Loucy (cell line): Measurements from ENCODE around the gene NDUFB7.

Experiments used
- H2AFZ ChIP-seq: fragments of 200-600 bp; sonication (generic); 2 replicates; pipeline ENCODE4 v1.6.0; 2016; ENCODE audit warnings: antibody characterized with exemption, mild to moderate bottlenecking, low read length, moderate library complexity
- H3F3A ChIP-seq: fragments of 200-600 bp; 2 replicates; pipeline ENCODE4 v1.6.0; 2016; ENCODE audit warnings: antibody characterized with exemption, low read depth, mild to moderate bottlenecking
- H3K27me3 ChIP-seq: fragments of 200-600 bp; sonication (generic); 2 replicates; pipeline ENCODE4 v1.6.1; 2014; ENCODE audit warnings: low read length, mild to moderate bottlenecking; ENCODE audit not compliant: insufficient read depth, poor library complexity, severe bottlenecking
- H3K36me3 ChIP-seq: fragments of 200-600 bp; sonication (generic); 2 replicates; pipeline ENCODE4 v1.6.1; 2016; ENCODE audit warnings: low read length; ENCODE audit not compliant: insufficient read depth
- H3K4me1 ChIP-seq: fragments of 200-600 bp; sonication (generic); 2 replicates; pipeline ENCODE4 v1.5.1; 2014; ENCODE audit warnings: low read length, mild to moderate bottlenecking; ENCODE audit not compliant: insufficient read depth, poor library complexity, severe bottlenecking
- H3K4me2 ChIP-seq: fragments of 200-600 bp; sonication (generic); 2 replicates; pipeline ENCODE4 v1.6.0; 2014; ENCODE audit warnings: antibody characterized with exemption, low read length, low read depth, mild to moderate bottlenecking; ENCODE audit not compliant: poor library complexity, severe bottlenecking
- H3K4me3 ChIP-seq: fragments of 200-600 bp; sonication (generic); 2 replicates; pipeline ENCODE4 v1.5.1; 2014; ENCODE audit warnings: low read length, mild to moderate bottlenecking, mixed read lengths; ENCODE audit not compliant: poor library complexity, severe bottlenecking
- H3K79me2 ChIP-seq: fragments of 200-600 bp; sonication (generic); 2 replicates; pipeline ENCODE4 v1.6.1; 2014; ENCODE audit warnings: low read length; ENCODE audit not compliant: insufficient read depth
- H3K9ac ChIP-seq: fragments of 200-600 bp; sonication (generic); 2 replicates; pipeline ENCODE4 v1.6.0; 2014; ENCODE audit warnings: mild to moderate bottlenecking, low read depth, low read length, moderate library complexity; ENCODE audit not compliant: poor library complexity, severe bottlenecking
- H3K9me2 ChIP-seq: fragments of 200-600 bp; sonication (generic); replicated peaks from 2 replicates; pipeline ENCODE4 v1.6.1; 2016; ENCODE audit warnings: low read depth, low read length, mixed read lengths
- H3K9me3 ChIP-seq: fragments of 200-600 bp; sonication (generic); 2 replicates; pipeline ENCODE4 v1.6.1; 2014; ENCODE audit warnings: mild to moderate bottlenecking, antibody characterized with exemption, low read length, low read depth; ENCODE audit not compliant: insufficient read depth
- H4K20me1 ChIP-seq: fragments of 200-600 bp; sonication (generic); 2 replicates; pipeline ENCODE4 v1.6.0; 2014; ENCODE audit warnings: antibody characterized with exemption, low read length, mild to moderate bottlenecking; ENCODE audit not compliant: insufficient read depth, poor library complexity, severe bottlenecking
- EZH2phosphoT487 ChIP-seq: fragments of 200-600 bp; IDR thresholded peaks from 2 replicates; pipeline ENCODE4 v1.6.1; 2018; ENCODE audit warnings: antibody characterized with exemption, mild to moderate bottlenecking, moderate library complexity, borderline replicate concordance
- TF ChIP-seq, protein P1 (sequence below): fragments of 200-600 bp; sonication (generic); conservative IDR thresholded peaks from 2 replicates; pipeline ENCODE4 v1.5.1; 2014; ENCODE audit warnings: mild to moderate bottlenecking, antibody characterized with exemption, low read length

The NDUFB7 gene

DNA sequence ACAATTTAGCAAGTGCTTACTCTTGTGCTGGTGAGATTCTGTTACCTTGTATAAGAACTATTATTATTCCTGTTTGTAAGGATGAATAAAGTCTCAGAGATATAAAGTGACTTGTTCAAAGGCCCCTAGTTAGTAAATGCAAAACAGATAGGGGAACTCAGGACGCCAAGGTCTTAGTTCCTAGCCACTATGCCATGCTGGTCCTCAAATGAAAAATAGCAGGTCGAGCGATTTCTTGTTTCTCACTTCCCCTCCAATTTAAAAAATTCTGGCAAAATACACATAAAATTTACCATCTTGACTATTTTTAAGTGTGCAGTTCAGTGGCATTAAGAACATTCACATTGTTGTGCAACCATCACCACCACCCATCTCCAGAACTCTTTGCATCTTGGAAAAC lies 41.4 kb downstream of the NDUFB7 start:
- H3K4me3 ChIP-seq, result peak overlapping the region; percentile 89
- H3K27me3 ChIP-seq, result no peaks in the 10 kb centered on the region
- H3K9ac ChIP-seq, result peak overlapping the region; percentile 73
- TF ChIP-seq, protein P1, sequence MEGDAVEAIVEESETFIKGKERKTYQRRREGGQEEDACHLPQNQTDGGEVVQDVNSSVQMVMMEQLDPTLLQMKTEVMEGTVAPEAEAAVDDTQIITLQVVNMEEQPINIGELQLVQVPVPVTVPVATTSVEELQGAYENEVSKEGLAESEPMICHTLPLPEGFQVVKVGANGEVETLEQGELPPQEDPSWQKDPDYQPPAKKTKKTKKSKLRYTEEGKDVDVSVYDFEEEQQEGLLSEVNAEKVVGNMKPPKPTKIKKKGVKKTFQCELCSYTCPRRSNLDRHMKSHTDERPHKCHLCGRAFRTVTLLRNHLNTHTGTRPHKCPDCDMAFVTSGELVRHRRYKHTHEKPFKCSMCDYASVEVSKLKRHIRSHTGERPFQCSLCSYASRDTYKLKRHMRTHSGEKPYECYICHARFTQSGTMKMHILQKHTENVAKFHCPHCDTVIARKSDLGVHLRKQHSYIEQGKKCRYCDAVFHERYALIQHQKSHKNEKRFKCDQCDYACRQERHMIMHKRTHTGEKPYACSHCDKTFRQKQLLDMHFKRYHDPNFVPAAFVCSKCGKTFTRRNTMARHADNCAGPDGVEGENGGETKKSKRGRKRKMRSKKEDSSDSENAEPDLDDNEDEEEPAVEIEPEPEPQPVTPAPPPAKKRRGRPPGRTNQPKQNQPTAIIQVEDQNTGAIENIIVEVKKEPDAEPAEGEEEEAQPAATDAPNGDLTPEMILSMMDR, result no peak
- no peak for TF ChIP-seq EZH2phosphoT487
- H3F3A ChIP-seq, result no peaks in the 10 kb centered on the region
- H3K4me2 ChIP-seq, result peak overlapping the region; percentile 75
- no peaks in the 10 kb centered on the region for H3K9me3 ChIP-seq
- no peaks in the 10 kb centered on the region for H3K9me2 ChIP-seq
- H2AFZ ChIP-seq, result no peak overlapping the region
- no peaks in the 10 kb centered on the region for H3K36me3 ChIP-seq
- peaks cover 48% of the 10 kb centered on the region for H3K79me2 ChIP-seq
- H4K20me1 ChIP-seq, result peaks cover 16% of the 10 kb centered on the region
- peaks cover 9% of the 10 kb centered on the region for H3K4me1 ChIP-seq

DNA sequence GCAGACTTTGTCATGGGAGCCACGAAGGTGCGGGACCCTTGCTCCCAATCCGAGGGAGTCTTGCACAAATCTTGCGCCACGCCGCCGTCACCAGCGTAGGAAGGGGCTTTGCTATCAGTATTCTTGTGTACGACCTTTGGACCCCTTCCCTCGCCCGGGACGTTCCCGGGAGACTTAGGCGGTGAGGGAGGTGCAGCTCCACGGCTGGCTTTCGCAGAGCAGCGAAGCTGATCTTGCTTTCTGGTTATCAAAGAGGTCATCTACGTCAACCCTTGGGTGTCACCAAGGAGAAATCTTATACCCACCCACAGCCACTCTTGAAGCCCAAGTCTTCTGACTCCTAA lies 41.9 kb downstream of the NDUFB7 start:
- Histone ChIP-seq H3K79me2 (peaks cover 48% of the 10 kb centered on the region), H2AFZ (peak overlapping the region; percentile 77), H3K9ac (peak overlapping the region; percentile 73), H3K4me3 (peak overlapping the region; percentile 89), H3K9me2 (no peaks in the 10 kb centered on the region), H3K9me3 (no peaks in the 10 kb centered on the region), H3K36me3 (no peaks in the 10 kb centered on the region), H3K4me1 (peaks cover 9% of the 10 kb centered on the region), H3K4me2 (peak overlapping the region; percentile 75), H3K27me3 (no peaks in the 10 kb centered on the region), H4K20me1 (peaks cover 16% of the 10 kb centered on the region), H3F3A (no peaks in the 10 kb centered on the region)
- no peak for TF ChIP-seq EZH2phosphoT487
- TF ChIP-seq, protein P1, result no peak

- H3K4me2 ChIP-seq, result peak within 1 kb of the TSS; percentile 75
- peak within 1 kb of the TSS; percentile 73 for H3K9ac ChIP-seq
- peaks cover 42% of the 10 kb centered on the region for H3K79me2 ChIP-seq
- H3K9me3 ChIP-seq, result no peaks in the 10 kb centered on the region
- H3K27me3 ChIP-seq, result no peaks in the 10 kb centered on the region
- no peaks in the 10 kb centered on the region for H3F3A ChIP-seq
- H4K20me1 ChIP-seq, result peaks cover 13% of the 10 kb centered on the region
- H3K4me3 ChIP-seq, result peak within 1 kb of the TSS; percentile 89
- H3K9me2 ChIP-seq, result no peaks in the 10 kb centered on the region
- peak within 1 kb of the TSS; percentile 81 for H2AFZ ChIP-seq
- H3K4me1 ChIP-seq, result peaks cover 9% of the 10 kb centered on the region
- no peaks in the 10 kb centered on the region for H3K36me3 ChIP-seq
- TF ChIP-seq EZH2phosphoT487, result no peak
- TF ChIP-seq, protein P1, result no peak
Measured at GRCh38 chr19:14529254-14530004, 42.4 kb downstream of the NDUFB7 start, which contains the start of gene TECR. TSS of gene TECR (plus strand) at chr19:14529594. CDS start at chr19:14529697, 103 bp downstream.
